WERI-Rb-1 (cell line): Measurements from ENCODE around the gene ZNF768.
"Not testable (repeated sequence)": the region's sequence is repeated elsewhere in the genome, so short reads cannot be mapped to it uniquely, and the experiment has no call there.

ENCODE experiments used
- DNase-seq: peaks from one replicate; pipeline ENCODE4 v3.0.0-alpha.2; 2020
- H3K27ac ChIP-seq: fragments of 250-450 bp; sonication (Bioruptor Pico); 2 replicates; pipeline ENCODE4 v1.5.1; 2020; ENCODE audit warnings: mild to moderate bottlenecking, moderate library complexity
- H3K27me3 ChIP-seq: fragments of 250-450 bp; sonication (Bioruptor Pico); 2 replicates; pipeline ENCODE4 v1.5.1; 2021; ENCODE audit warnings: mild to moderate bottlenecking, low read depth, moderate library complexity; ENCODE audit not compliant: insufficient read depth, severe bottlenecking
- H3K36me3 ChIP-seq: fragments of 250-450 bp; sonication (Bioruptor Pico); 2 replicates; pipeline ENCODE4 v1.5.1; 2020; ENCODE audit warnings: mild to moderate bottlenecking, moderate library complexity
- H3K4me3 ChIP-seq: 2 replicates; pipeline ENCODE4 v1.5.1; 2011; ENCODE audit warnings: low read depth, mild to moderate bottlenecking, control low read depth, low read length
- H3K9me3 ChIP-seq: fragments of 250-450 bp; sonication (Bioruptor Pico); 2 replicates; pipeline ENCODE4 v1.5.1; 2021; ENCODE audit warnings: mild to moderate bottlenecking, moderate library complexity; ENCODE audit not compliant: severe bottlenecking
- TF ChIP-seq, protein P1 (sequence below): IDR thresholded peaks from 2 replicates; pipeline ENCODE4 v1.5.1; 2011; ENCODE audit warnings: low read depth, mild to moderate bottlenecking, control low read depth, inconsistent platforms, low read length

ZNF768 gene

DNA sequence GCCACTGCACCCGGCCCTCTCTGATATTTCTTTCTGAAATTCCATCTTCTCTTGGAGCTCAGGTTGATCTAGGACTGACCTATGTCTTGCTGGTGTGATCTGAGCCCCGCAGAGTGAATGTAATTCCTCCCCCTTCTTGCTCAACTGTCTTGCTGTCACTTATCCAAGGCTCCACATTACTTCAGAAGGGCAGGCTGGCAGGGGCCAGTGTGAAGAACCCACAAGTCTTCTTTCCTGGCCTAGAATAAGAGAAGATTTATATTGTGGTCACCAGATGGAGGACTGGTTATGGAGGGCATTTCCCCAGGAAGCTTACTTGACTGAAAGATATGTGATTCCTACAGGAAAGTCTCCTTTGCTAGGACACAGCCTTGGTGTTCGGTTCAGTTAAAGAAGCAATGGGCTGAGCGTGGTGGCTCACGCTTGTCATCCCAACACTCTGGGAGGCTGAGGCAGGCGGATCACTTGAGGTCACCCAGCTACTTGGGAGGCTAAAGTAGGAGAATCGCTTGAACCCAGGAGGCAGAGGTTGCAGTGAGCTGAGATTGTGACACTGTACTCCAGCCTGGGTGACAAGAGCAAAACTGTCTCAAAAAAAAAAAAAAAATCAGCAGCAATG, 40.4 kb downstream of the ZNF768 start:
- H3K27ac ChIP-seq = no peak overlapping the region
- H3K36me3 ChIP-seq = no peaks in the 10 kb centered on the region
- TF ChIP-seq, protein P1, sequence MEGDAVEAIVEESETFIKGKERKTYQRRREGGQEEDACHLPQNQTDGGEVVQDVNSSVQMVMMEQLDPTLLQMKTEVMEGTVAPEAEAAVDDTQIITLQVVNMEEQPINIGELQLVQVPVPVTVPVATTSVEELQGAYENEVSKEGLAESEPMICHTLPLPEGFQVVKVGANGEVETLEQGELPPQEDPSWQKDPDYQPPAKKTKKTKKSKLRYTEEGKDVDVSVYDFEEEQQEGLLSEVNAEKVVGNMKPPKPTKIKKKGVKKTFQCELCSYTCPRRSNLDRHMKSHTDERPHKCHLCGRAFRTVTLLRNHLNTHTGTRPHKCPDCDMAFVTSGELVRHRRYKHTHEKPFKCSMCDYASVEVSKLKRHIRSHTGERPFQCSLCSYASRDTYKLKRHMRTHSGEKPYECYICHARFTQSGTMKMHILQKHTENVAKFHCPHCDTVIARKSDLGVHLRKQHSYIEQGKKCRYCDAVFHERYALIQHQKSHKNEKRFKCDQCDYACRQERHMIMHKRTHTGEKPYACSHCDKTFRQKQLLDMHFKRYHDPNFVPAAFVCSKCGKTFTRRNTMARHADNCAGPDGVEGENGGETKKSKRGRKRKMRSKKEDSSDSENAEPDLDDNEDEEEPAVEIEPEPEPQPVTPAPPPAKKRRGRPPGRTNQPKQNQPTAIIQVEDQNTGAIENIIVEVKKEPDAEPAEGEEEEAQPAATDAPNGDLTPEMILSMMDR = no peak
- no peaks in the 10 kb centered on the region for H3K9me3 ChIP-seq
- no peaks in the 10 kb centered on the region for H3K27me3 ChIP-seq
- no peak overlapping the region for H3K4me3 ChIP-seq
- no peak for DNase-seq

DNA sequence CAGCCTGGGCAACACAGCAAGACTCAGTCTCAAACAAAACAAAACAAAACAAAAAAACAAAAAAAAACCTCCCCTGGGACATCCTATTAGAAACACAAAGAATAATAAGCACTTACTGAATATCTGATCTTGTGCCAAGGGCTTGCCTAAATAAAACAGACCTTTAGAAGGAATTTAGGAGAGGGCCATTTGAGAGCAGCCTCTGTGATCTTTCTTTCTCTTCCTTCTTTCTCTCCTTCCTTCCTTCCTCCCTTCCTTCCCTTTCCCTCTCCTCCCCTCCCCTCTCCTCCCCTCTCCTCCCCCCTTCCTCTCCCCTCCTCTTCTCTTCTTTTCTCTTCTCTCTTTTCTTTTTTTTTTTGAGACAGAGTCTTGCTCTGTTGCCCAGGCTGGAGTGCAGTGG, 41.5 kb downstream of the ZNF768 start:
- TF ChIP-seq, protein P1 = no peak
- Histone ChIP-seq H3K36me3 (no peaks in the 10 kb centered on the region), H3K27me3 (no peaks in the 10 kb centered on the region), H3K9me3 (no peaks in the 10 kb centered on the region), H3K27ac (no peak overlapping the region), H3K4me3 (no peak overlapping the region)
- no peak for DNase-seq

DNA sequence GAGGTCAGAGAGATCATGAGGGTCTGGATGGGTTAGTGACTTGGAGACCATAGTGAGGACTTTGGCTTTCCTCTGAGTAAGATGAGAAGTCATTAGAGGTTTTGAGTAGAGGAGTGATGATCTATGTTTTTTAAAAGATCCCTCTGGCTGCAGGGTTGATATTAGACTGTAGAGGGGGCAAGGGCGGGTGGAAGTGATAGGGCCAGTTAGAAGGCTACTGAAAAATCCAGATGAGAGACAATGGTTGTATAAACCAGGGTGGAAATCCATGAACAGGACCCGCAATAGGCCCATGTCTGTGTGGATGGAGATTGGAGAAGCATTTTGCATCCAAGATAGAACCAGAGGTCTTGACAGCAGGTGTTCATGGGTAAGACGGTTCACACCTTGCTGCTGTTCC, 44.0 kb downstream of the ZNF768 start:
- Histone ChIP-seq H3K27ac (no peak overlapping the region), H3K9me3 (no peaks in the 10 kb centered on the region), H3K4me3 (no peak overlapping the region), H3K36me3 (no peaks in the 10 kb centered on the region), H3K27me3 (no peaks in the 10 kb centered on the region)
- DNase-seq = no peak
- TF ChIP-seq, protein P1 = no peak

GRCh38 chr16:30481381-30481780, 45.0 kb downstream of the ZNF768 start:
- DNase-seq = no peak
- no peaks in the 10 kb centered on the region for H3K9me3 ChIP-seq
- H3K4me3 ChIP-seq = no peak overlapping the region
- TF ChIP-seq, protein P1 = no peak
- H3K27me3 ChIP-seq = no peaks in the 10 kb centered on the region
- no peak overlapping the region for H3K27ac ChIP-seq
- no peaks in the 10 kb centered on the region for H3K36me3 ChIP-seq

GRCh38 chr16:30478766-30479478, 47.4 kb downstream of the ZNF768 start:
- no peak overlapping the region for H3K4me3 ChIP-seq
- DNase-seq = no peak
- no peaks in the 10 kb centered on the region for H3K36me3 ChIP-seq
- H3K9me3 ChIP-seq = no peaks in the 10 kb centered on the region
- TF ChIP-seq, protein P1 = no peak
- no peaks in the 10 kb centered on the region for H3K27me3 ChIP-seq
- no peak overlapping the region for H3K27ac ChIP-seq

GRCh38 chr16:30477773-30478172, 48.6 kb downstream of the ZNF768 start:
- H3K4me3 ChIP-seq, H3K9me3 ChIP-seq, H3K27ac ChIP-seq, DNase-seq, H3K36me3 ChIP-seq, H3K27me3 ChIP-seq: not testable (repeated sequence)
